ENCODE results near the gene C14orf119.

The C14orf119 gene

GRCh38 chr14:23128969-23129758 is 33.9 kb downstream of the C14orf119 start:
- no peak for ATAC-seq

GRCh38 chr14:23129759-23130316 is 34.5 kb downstream of the C14orf119 start:
- no peak for ATAC-seq

GRCh38 chr14:23130871-23131270 is 35.6 kb downstream of the C14orf119 start:
- no peak for ATAC-seq

- ATAC-seq = no peak
These were observed 36.2 kb downstream of the C14orf119 start for GRCh38 chr14:23131482-23131881.

- no peak for ATAC-seq
These were observed 37.7 kb downstream of the C14orf119 start for GRCh38 chr14:23132970-23133369.

- no peak for ATAC-seq
These were observed 41.3 kb downstream of the C14orf119 start for GRCh38 chr14:23136566-23137133.

GRCh38 chr14:23137192-23137812 is 42.0 kb downstream of the C14orf119 start:
- ATAC-seq = no peak

- no peak for ATAC-seq
These were observed 42.7 kb downstream of the C14orf119 start for GRCh38 chr14:23137813-23138535.

- no peak for ATAC-seq
These were observed 44.6 kb downstream of the C14orf119 start for GRCh38 chr14:23139874-23140273.

- ATAC-seq = no peak
These were observed 45.1 kb downstream of the C14orf119 start for GRCh38 chr14:23140371-23140770.

- no peak for ATAC-seq
These were observed 46.6 kb downstream of the C14orf119 start for GRCh38 chr14:23141706-23142444.

- ATAC-seq = no peak
These were observed 47.5 kb downstream of the C14orf119 start for GRCh38 chr14:23142826-23143225.

GRCh38 chr14:23143911-23144310 is 48.6 kb downstream of the C14orf119 start:
- ATAC-seq = no peak

GRCh38 chr14:23145794-23146350 is 50.6 kb downstream of the C14orf119 start:
- no peak for ATAC-seq

- no peak for ATAC-seq
These were observed 51.1 kb downstream of the C14orf119 start for GRCh38 chr14:23146351-23146910.

GRCh38 chr14:23146980-23147379 is 51.7 kb downstream of the C14orf119 start:
- no peak for ATAC-seq

GRCh38 chr14:23147676-23148075 is 52.4 kb downstream of the C14orf119 start:
- no peak for ATAC-seq

- no peak for ATAC-seq
These were observed 53.4 kb downstream of the C14orf119 start for GRCh38 chr14:23148591-23149249.

- no peak for ATAC-seq
These were observed 54.4 kb downstream of the C14orf119 start for GRCh38 chr14:23149745-23150144.

Measured in activated CD4-positive, CD25-positive, alpha-beta regulatory T cell treated with anti-CD3 and anti-CD28 coated beads, Interleukin-2, amount 50 U/mL, for 24 hours (primary cell).